WI38 (cell line): ENCODE measurements around the gene TAB2.

Source experiments
- H3K4me3 ChIP-seq: 2 replicates; pipeline ENCODE4 v1.5.1; 2011; ENCODE audit warnings: low read depth, mild to moderate bottlenecking, control low read depth, low read length
- CTCF ChIP-seq: IDR thresholded peaks from 2 replicates; pipeline ENCODE4 v1.5.1; 2012; ENCODE audit warnings: low read depth, mild to moderate bottlenecking, control low read depth, low read length

TAB2 gene

GRCh38 chr6:149325648-149326236 lies 8.2 kb downstream of the TAB2 start:
- no peak for TF ChIP-seq CTCF
- H3K4me3 ChIP-seq: no peak overlapping the region

GRCh38 chr6:149327638-149328037 lies 10.1 kb downstream of the TAB2 start:
- TF ChIP-seq CTCF: no peak
- no peak overlapping the region for H3K4me3 ChIP-seq

GRCh38 chr6:149328083-149328482 lies 10.6 kb downstream of the TAB2 start:
- no peak for TF ChIP-seq CTCF
- no peak overlapping the region for H3K4me3 ChIP-seq

- H3K4me3 ChIP-seq: no peak overlapping the region
- no peak for TF ChIP-seq CTCF
Measured at GRCh38 chr6:149329529-149329928, 12.0 kb downstream of the TAB2 start.

GRCh38 chr6:149330133-149330532 lies 12.6 kb downstream of the TAB2 start:
- H3K4me3 ChIP-seq: no peak overlapping the region
- no peak for TF ChIP-seq CTCF

GRCh38 chr6:149331043-149331807 lies 13.7 kb downstream of the TAB2 start:
- H3K4me3 ChIP-seq: no peak overlapping the region
- no peak for TF ChIP-seq CTCF

- no peak overlapping the region for H3K4me3 ChIP-seq
- no peak for TF ChIP-seq CTCF
Measured at GRCh38 chr6:149331871-149332270, 14.4 kb downstream of the TAB2 start.
